Smooth muscle cell (in vitro differentiated cells): ENCODE data around the gene LRRC8D. TPM values are rescaled to one million over a fixed set of nuclear protein-coding genes. Genes with fewer than 3 reads are reported as not detected.

Experiments
- DNase-seq: peaks from one replicate; lab custom pipeline; 2025; ENCODE audit not compliant: unreplicated experiment; lab: John Stamatoyannopoulos, UW
- H2AFZ ChIP-seq: fragments of 200-600 bp; sonication (generic); 2 replicates; pipeline ENCODE4 v1.6.0; 2016; ENCODE audit warnings: antibody characterized with exemption, low read depth, mild to moderate bottlenecking
- H3F3A ChIP-seq: fragments of 200-600 bp; sonication (generic); 2 replicates; pipeline ENCODE4 v1.6.0; 2017; ENCODE audit warnings: antibody characterized with exemption, low read depth
- H3K27ac ChIP-seq: fragments of 200-600 bp; sonication (generic); 2 replicates; pipeline ENCODE4 v1.5.1; 2016; ENCODE audit warnings: low read depth, mild to moderate bottlenecking
- H3K27me3 ChIP-seq: fragments of 200-600 bp; sonication (generic); 2 replicates; pipeline ENCODE4 v1.6.1; 2016; ENCODE audit warnings: low read depth, mild to moderate bottlenecking
- H3K36me3 ChIP-seq: fragments of 200-600 bp; sonication (generic); 2 replicates; pipeline ENCODE4 v1.5.1; 2016; ENCODE audit warnings: low read depth
- H3K4me1 ChIP-seq: fragments of 200-600 bp; sonication (generic); 2 replicates; pipeline ENCODE4 v1.5.1; 2016; ENCODE audit warnings: low read depth
- H3K4me2 ChIP-seq: fragments of 200-600 bp; sonication (generic); 2 replicates; pipeline ENCODE4 v1.6.0; 2016; ENCODE audit warnings: mild to moderate bottlenecking
- H3K4me3 ChIP-seq: fragments of 200-600 bp; sonication (generic); 2 replicates; pipeline ENCODE4 v1.5.1; 2016; ENCODE audit warnings: mild to moderate bottlenecking
- H3K79me2 ChIP-seq: fragments of 200-600 bp; sonication (generic); 2 replicates; pipeline ENCODE4 v1.6.0; 2016; ENCODE audit warnings: low read depth, mild to moderate bottlenecking
- H3K9ac ChIP-seq: fragments of 200-600 bp; sonication (generic); 2 replicates; pipeline ENCODE4 v1.6.0; 2016; ENCODE audit warnings: low read depth
- H3K9me3 ChIP-seq: fragments of 200-600 bp; sonication (generic); replicated peaks from 2 replicates; pipeline ENCODE4 v1.5.1; 2016; ENCODE audit warnings: low read depth
- H4K20me1 ChIP-seq: fragments of 200-600 bp; sonication (generic); 2 replicates; pipeline ENCODE4 v1.6.0; 2016; ENCODE audit warnings: low read depth
- WGBS: methylation state at CpG from one replicate; pipeline ENCODE4 v1.1.7; 2016; ENCODE audit warnings: low lambda C conversion rate; 5-methylcytosine and 5-hydroxymethylcytosine counted together
- polyA plus RNA-seq: library from polyadenylated mRNA; unstranded; fragments of >200 nt; fragmentation: Nextera tagmentation; extraction: Ambion mirVana; gene quantifications from 2 replicates; pipeline ENCODE4 v1.2.1, GENCODE V29; 2016
- total RNA-seq: library from RNA; depleted of rRNA; stranded (reverse); fragments of >200 nt; gene quantifications from 2 replicates; pipeline ENCODE4 v1.2.3, GENCODE V29; 2014
- TF ChIP-seq, protein P1 (sequence below): fragments of 200-600 bp; sonication (generic); IDR thresholded peaks from 2 replicates; pipeline ENCODE4 v1.5.1; 2017; ENCODE audit warnings: borderline replicate concordance, mild to moderate bottlenecking, antibody characterized with exemption; ENCODE audit not compliant: insufficient read depth, poor library complexity, severe bottlenecking

Gene LRRC8D
- total and polyA plus RNA-seq, 2 experiments from 2014 or later = 5.2 to 25.1 TPM

DNA sequence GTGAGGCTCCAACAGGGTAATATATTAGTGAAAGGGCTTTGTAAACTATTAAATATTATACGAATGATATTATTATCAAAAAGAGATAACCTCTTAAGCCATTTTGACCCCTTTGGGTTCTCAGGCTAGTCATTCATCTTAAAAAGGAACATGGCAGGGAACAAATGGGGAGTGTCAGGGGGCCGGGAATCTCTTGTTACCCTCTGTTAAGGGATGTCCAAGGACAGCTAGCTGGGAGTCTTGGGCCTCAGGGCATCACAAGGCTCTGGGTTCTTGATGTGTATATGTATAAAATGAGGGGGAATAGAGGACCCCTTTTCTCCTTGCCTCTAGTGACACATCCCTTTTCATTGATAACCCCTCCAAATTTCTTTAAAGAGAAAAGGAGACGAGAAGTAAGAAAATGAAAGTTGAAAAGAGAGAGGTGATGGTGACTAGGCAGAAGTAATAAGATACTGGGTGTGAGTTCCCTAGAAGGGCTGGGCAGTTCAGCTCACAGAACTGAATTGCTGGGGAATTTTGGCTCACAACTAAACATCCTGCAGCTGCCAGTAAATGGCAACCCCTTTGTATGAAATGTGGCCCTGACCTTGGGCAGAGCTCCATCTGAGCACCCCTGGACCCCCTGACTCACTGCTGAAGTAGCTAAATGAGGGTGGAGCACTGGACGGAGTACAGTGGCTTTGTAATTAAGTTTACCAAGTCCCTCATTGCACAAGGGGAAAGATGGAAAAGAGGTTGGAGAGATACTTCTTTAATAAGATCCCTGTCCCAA, 154.1 kb downstream of the LRRC8D start:
- Histone ChIP-seq H3K9ac (no peak overlapping the region), H3K79me2 (no peaks in the 10 kb centered on the region), H3K4me3 (no peak overlapping the region), H4K20me1 (no peaks in the 10 kb centered on the region), H2AFZ (no peak overlapping the region), H3K36me3 (no peaks in the 10 kb centered on the region), H3K4me1 (no peaks in the 10 kb centered on the region), H3K27me3 (no peaks in the 10 kb centered on the region), H3K4me2 (no peak overlapping the region), H3K27ac (no peak overlapping the region), H3F3A (no peaks in the 10 kb centered on the region), H3K9me3 (no peaks in the 10 kb centered on the region)
- DNase-seq = no peak
- WGBS = 80% methylated on average over 4 of the region's 4 CpGs
- TF ChIP-seq, protein P1, sequence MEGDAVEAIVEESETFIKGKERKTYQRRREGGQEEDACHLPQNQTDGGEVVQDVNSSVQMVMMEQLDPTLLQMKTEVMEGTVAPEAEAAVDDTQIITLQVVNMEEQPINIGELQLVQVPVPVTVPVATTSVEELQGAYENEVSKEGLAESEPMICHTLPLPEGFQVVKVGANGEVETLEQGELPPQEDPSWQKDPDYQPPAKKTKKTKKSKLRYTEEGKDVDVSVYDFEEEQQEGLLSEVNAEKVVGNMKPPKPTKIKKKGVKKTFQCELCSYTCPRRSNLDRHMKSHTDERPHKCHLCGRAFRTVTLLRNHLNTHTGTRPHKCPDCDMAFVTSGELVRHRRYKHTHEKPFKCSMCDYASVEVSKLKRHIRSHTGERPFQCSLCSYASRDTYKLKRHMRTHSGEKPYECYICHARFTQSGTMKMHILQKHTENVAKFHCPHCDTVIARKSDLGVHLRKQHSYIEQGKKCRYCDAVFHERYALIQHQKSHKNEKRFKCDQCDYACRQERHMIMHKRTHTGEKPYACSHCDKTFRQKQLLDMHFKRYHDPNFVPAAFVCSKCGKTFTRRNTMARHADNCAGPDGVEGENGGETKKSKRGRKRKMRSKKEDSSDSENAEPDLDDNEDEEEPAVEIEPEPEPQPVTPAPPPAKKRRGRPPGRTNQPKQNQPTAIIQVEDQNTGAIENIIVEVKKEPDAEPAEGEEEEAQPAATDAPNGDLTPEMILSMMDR = no peak

DNA sequence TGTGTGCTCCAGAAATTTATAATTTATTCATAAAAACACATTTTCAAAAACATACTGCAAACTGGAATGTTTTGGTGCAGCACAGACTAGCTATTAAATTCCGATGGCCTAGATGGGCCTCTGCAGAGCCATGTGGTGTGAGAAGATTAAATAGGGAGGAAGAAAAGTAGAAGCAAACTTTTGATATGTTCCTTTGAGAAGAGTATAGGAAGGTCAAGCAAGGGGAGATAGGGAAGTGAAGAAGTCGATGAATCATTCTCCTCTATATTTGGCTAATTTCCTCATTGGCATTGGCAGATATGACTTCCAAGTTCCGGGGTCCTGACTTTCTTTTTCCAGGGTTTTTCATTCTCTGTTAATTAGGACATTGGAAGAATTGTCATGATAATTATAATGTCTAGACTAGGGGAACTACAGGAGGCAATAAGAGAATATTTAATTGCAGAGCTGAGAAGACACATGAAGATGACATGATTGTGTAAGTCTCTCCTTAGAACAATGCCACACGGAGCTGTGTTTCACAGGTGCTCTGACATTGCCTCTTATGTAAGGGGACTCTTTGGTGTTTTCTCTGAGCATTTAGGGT, 154.8 kb downstream of the LRRC8D start:
- H3K4me1 ChIP-seq = no peaks in the 10 kb centered on the region
- H3K79me2 ChIP-seq = no peaks in the 10 kb centered on the region
- H3K27me3 ChIP-seq = no peaks in the 10 kb centered on the region
- H3K27ac ChIP-seq = no peak overlapping the region
- no peak overlapping the region for H2AFZ ChIP-seq
- H3K36me3 ChIP-seq = no peaks in the 10 kb centered on the region
- no peak overlapping the region for H3K4me3 ChIP-seq
- no peak overlapping the region for H3K9ac ChIP-seq
- H3K9me3 ChIP-seq = no peaks in the 10 kb centered on the region
- DNase-seq = no peak
- TF ChIP-seq, protein P1 = no peak
- H4K20me1 ChIP-seq = no peaks in the 10 kb centered on the region
- no peak overlapping the region for H3K4me2 ChIP-seq
- WGBS = 85% methylated on average over 4 of the region's 4 CpGs
- no peaks in the 10 kb centered on the region for H3F3A ChIP-seq

DNA sequence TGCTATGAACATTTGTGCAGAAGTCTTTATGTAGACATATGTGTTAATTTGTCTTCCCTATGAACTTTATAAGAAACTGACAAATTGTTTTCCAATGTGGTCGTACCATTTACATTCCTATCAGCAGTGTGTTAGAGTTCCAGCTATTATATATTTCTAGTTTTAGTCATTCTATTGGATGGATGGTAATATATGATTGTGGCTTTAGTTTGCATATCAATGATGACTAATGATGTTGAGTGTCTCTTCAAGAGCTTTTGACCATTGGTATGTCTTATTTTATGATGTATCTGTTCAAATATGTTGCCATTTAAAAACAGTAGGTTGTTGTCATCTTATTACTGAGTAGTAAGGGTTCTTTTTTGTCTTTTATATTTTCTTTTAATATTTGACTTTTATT, 157.9 kb downstream of the LRRC8D start:
- H3K4me1 ChIP-seq = no peaks in the 10 kb centered on the region
- H3K4me3 ChIP-seq = no peak overlapping the region
- H3F3A ChIP-seq = no peaks in the 10 kb centered on the region
- no peaks in the 10 kb centered on the region for H3K36me3 ChIP-seq
- no peak overlapping the region for H3K9ac ChIP-seq
- H3K9me3 ChIP-seq = no peaks in the 10 kb centered on the region
- TF ChIP-seq, protein P1 = no peak
- no peaks in the 10 kb centered on the region for H3K79me2 ChIP-seq
- 95% methylated on average over 1 of the region's 1 CpG for WGBS
- no peak for DNase-seq
- no peak overlapping the region for H2AFZ ChIP-seq
- no peak overlapping the region for H3K4me2 ChIP-seq
- H4K20me1 ChIP-seq = no peaks in the 10 kb centered on the region
- no peak overlapping the region for H3K27ac ChIP-seq
- no peaks in the 10 kb centered on the region for H3K27me3 ChIP-seq
